ENCODE data around the gene ADIPOQ. TPM values are rescaled to one million over a fixed set of nuclear protein-coding genes. Genes with fewer than 3 reads are reported as not detected.
"Not testable (repeated sequence)": the region's sequence is repeated elsewhere in the genome, so short reads cannot be mapped to it uniquely, and the experiment has no call there.

ADIPOQ gene
- not detected for polyA plus RNA-seq (2012; ENCODE audit: low read depth, missing spikeins)

DNA sequence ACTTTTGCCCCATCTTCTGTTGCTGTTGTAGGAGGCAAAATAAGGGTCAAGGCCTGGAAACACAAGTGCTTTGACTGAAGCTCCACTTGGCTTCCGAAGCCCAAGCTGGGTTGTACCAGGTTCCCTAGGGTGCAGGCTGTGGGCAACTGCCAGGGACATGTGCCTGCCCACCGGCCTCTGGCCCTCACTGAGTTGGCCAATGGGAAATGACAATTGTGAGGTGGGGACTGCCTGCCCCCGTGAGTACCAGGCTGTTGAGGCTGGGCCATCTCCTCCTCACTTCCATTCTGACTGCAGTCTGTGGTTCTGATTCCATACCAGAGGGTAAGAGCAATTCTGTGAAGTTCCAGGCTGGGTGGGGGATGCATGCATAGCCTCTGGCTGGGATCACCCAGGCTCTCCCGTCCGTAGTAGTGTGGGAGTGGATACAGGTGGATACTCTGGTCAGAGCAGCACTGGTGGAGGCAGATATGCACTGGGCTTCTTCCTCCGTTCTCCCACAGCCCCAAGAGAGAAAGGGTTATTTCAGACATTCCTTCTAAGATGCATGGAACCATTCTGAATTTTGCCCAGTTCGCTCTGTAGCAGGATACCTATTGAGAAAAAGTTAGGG, at the start of gene ADIPOQ:
Gene ADIPOQ (plus strand): TSS at position 285 of the 613 bp plus-strand sequence. CDS start 10,349 bp downstream, outside the sequence.
- DNase-seq (ENCODE audit: insufficient read length, low spot score) (no peak), FAIRE-seq (no peak)
- TF ChIP-seq TAF1 (IDR thresholded peaks at IDR 0.05; ENCODE audit: low read depth, low read length) (no peak), PAX5 (IDR thresholded peaks at IDR 0.05; ENCODE audit: insufficient read depth, low read length, severe bottlenecking) (no peak), SPI1 (IDR thresholded peaks at IDR 0.05; ENCODE audit: low read depth, low read length) (no peak), POLR2AphosphoS5 (IDR thresholded peaks at IDR 0.05; ENCODE audit: low read depth, low read length) (no peak), POLR2A (IDR thresholded peaks at IDR 0.05; ENCODE audit: low read depth, low read length) (no peak), POU2F2 (IDR thresholded peaks at IDR 0.05; ENCODE audit: low read depth, low read length) (no peak)

DNA sequence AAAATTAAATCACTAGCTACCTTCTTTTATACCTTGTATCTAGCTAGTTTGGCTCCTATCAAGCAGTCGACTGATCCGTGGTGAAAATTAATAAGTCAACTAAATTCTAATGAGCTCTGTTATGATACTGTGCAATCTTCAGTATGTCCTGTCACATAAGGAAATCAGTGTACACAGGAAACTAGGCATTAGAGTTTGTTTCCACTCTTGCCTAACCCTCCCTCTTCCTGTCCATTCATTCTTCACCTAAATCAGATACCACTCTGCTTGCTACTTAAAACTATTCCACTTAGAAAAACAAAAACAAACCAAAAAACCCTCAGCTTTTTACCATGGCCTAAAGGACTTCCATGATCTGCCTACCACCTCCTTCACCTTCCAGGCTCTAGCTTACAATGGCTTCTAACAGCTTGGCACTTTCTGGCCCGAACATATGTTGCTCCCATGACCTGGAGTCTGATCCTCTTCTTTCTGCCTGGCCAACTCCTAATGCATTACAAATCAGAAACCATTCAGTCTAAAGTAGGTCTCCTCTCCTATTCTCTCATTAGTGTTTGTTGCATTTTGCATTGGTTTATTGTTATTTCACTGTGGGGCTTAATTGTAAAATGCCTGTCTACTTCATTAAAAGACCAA, 44.2 kb upstream of the ADIPOQ start:
- TF ChIP-seq TAF1 (IDR thresholded peaks at IDR 0.05; ENCODE audit: low read depth, low read length), result no peak
- TF ChIP-seq POU2F2 (IDR thresholded peaks at IDR 0.05; ENCODE audit: low read depth, low read length), result no peak
- no peak for TF ChIP-seq PAX5 (IDR thresholded peaks at IDR 0.05; ENCODE audit: insufficient read depth, low read length, severe bottlenecking)
- no peak for TF ChIP-seq POLR2AphosphoS5 (IDR thresholded peaks at IDR 0.05; ENCODE audit: low read depth, low read length)
- TF ChIP-seq POLR2A (IDR thresholded peaks at IDR 0.05; ENCODE audit: low read depth, low read length), result no peak
- FAIRE-seq, result peak; percentile 5

DNA sequence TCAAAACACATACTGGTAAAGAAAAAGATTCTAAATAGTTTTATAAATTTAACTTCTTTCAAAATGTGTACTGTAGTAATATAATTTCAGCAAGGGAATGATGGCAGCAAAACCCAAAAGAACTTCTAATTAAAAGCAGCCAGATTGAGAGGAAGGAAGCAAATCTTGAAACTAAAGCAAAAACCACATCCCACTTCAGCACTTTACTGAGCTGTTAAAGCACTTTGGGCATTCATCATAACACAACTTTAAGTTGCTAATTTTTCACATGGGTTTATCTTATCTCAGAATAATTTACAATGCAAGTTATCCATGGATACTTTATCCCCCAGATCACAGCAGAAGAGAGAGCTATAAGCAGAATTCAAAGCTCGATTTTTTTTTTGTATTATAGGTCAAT, 42.2 kb upstream of the ADIPOQ start:
- FAIRE-seq, result no peak
- TF ChIP-seq SPI1 (IDR thresholded peaks at IDR 0.05; ENCODE audit: low read depth, low read length) (no peak), TAF1 (IDR thresholded peaks at IDR 0.05; ENCODE audit: low read depth, low read length) (no peak)
- no peak for DNase-seq (ENCODE audit: insufficient read length, low spot score)

More for the DNA sequence above, 44.2 kb upstream of the ADIPOQ start:
- DNase-seq (ENCODE audit: insufficient read length, low spot score), result no peak

DNA sequence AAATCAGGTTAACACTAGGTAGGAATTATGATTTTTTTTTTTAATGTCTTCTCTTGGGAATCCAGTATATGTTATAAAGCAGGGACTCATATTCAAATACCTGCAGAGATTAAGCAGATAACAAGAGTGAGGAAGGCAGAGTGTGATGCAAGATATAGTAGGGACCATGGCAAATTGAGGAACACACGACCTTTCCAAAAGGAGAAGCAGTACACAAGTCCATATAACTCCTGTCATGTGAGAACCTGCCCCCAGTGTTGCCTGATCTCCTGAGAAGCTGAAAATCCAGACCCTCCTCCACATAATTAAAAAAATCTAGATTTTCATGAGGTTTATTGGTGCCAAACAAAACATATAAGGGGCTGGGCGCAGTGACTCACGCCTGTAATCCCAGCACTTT, 39.8 kb upstream of the ADIPOQ start:
- FAIRE-seq (no peak), DNase-seq (ENCODE audit: insufficient read length, low spot score) (no peak)
- TF ChIP-seq SPI1 (IDR thresholded peaks at IDR 0.05; ENCODE audit: low read depth, low read length) (no peak), TAF1 (IDR thresholded peaks at IDR 0.05; ENCODE audit: low read depth, low read length) (no peak), POLR2AphosphoS5 (IDR thresholded peaks at IDR 0.05; ENCODE audit: low read depth, low read length) (no peak), POLR2A (IDR thresholded peaks at IDR 0.05; ENCODE audit: low read depth, low read length) (no peak), PAX5 (IDR thresholded peaks at IDR 0.05; ENCODE audit: insufficient read depth, low read length, severe bottlenecking) (no peak), POU2F2 (IDR thresholded peaks at IDR 0.05; ENCODE audit: low read depth, low read length) (no peak)

DNA sequence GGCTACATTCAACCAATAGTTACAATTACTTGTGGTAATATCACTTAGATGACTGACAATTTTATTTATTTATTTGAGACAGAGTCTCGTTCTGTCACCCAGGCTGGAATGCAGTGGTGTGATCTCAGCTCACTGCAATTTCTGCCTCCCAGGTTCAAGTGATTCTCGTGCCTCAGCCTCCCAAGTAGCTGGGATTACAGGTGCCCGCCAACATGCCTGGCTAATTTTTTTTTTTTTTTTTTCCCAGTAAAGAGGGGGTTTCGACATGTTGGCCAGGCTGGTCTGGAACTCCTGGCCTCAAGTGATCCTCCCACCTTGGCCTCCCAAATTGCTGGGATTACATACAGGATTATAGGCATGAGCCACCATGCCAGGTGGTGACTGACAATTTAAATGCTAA, 39.1 kb upstream of the ADIPOQ start:
- FAIRE-seq, result not testable (repeated sequence)

DNA sequence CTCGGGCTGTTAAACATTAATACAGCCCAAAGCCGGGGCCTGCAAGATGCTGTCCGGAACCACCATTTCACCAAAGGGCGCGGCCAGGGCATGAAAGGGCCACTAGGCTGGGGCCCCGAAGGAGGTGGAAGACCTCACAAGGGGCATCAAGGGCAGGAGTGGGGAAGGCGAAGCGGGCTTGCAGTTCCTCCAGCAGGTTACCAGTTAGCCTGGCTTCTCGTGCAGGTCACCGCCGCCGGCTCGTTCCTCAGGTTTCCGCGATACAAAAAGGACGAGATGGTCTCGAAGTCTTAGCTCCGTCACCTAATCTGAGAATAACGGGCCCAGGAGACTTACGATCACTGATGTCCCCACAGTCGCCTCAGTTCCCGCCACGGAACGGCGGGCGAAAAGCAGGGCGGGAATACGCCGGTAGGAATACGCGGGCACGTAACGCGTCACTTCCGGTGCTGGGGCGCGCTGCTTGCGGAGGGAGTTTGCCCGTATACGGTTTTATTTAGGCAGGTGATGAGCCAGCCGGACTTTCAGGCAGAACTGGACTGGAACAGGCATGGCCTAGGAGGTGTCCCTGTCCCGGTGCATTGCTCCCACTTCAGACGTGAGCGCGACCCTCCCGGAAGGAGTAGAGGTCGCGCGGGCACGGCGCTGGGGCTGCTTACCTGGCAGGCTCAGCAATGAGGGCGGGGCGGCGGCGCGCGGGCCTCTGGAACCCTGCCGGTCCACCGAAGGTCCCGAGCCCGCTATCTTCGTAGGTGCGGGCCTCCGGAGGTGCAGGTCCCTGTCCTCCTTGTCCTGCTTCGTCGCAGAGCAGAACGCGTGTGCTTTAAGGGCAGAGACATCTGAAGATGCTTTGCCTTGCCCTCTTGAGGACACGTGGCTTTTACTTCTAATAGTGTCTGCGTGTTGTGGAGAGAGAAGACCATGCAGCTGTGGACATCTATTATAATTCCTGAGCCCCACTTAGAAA, 36.1 kb upstream of the ADIPOQ start, which contains the start of gene RFC4:
Gene RFC4 (minus strand): TSS at position 394 of the 967 bp plus-strand sequence. CDS start 1,769 bp downstream, outside the sequence.
- DNase-seq (ENCODE audit: insufficient read length, low spot score), result peak; percentile 60
- peak; percentile 96 for FAIRE-seq
- TF ChIP-seq POLR2A (IDR thresholded peaks at IDR 0.05; ENCODE audit: low read depth, low read length), result peak; percentile 72
- peak; percentile 18; the same call in 1 of the 2 replicates for TF ChIP-seq POU2F2 (IDR thresholded peaks at IDR 0.05; ENCODE audit: low read depth, low read length)
- peak; percentile 81 for TF ChIP-seq POLR2AphosphoS5 (IDR thresholded peaks at IDR 0.05; ENCODE audit: low read depth, low read length)
- no peak for TF ChIP-seq SPI1 (IDR thresholded peaks at IDR 0.05; ENCODE audit: low read depth, low read length)
- peak; percentile 49 for TF ChIP-seq TAF1 (IDR thresholded peaks at IDR 0.05; ENCODE audit: low read depth, low read length)

More for the DNA sequence above, 39.1 kb upstream of the ADIPOQ start:
- not testable (repeated sequence) for DNase-seq (ENCODE audit: insufficient read length, low spot score)

DNA sequence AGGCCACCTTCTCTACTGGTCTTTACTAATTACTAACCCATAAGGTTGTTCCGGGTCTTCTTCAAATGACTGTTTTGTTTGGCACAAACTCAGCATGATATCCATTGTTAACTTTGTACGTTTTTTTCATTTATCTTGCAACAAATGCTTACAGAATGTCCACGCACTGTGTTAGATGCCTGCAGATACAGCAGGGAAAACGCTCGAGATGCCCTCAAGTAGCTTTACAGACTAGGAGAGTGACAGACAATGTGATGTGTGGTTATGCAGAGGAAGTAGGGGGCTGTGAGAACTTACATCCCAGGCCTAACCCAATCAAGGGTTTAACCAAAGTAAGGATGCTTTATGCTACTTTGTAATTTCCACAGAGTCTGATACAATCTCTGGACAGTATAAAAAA, 35.3 kb upstream of the ADIPOQ start:
- no peak for FAIRE-seq
- TF ChIP-seq SPI1 (IDR thresholded peaks at IDR 0.05; ENCODE audit: low read depth, low read length) (peak; percentile 30; the same call in 1 of the 2 replicates), POLR2A (IDR thresholded peaks at IDR 0.05; ENCODE audit: low read depth, low read length) (no peak), PAX5 (IDR thresholded peaks at IDR 0.05; ENCODE audit: insufficient read depth, low read length, severe bottlenecking) (no peak)
- DNase-seq (ENCODE audit: insufficient read length, low spot score), result no peak

DNA sequence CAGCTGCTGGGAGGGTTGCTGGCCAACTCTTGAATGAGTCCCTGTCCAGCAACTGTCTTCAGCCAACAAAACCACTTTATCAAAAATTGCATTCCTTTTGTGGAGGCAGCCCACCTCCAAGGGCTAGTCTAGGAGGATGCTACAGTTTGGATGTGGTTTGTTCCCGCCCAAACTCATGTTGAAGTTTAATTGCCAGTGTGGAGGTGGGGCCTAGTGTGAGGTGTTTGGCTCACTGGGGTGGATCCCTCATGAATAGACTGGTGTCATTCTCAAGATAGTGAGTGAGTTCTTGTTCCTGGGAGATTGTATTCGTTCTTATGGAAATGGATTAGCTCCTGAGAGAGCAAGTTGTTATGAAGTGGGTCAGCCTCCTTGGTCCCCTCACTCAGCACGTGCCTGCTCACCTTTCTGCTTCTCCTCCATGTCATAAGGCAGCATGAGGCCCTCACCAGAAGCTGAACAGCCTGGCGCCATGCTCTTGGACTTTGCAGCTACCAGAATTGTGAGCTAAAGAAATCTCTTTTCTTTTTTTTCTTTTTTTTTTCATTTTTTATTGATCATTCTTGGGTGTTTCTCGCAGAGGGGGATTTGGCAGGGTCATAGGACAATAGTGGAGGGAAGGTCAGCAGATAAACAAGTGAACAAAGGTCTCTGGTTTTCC, 32.0 kb upstream of the ADIPOQ start:
- DNase-seq (ENCODE audit: insufficient read length, low spot score) (no peak), FAIRE-seq (no peak)
- TF ChIP-seq SPI1 (IDR thresholded peaks at IDR 0.05; ENCODE audit: low read depth, low read length) (no peak), POU2F2 (IDR thresholded peaks at IDR 0.05; ENCODE audit: low read depth, low read length) (no peak), POLR2A (IDR thresholded peaks at IDR 0.05; ENCODE audit: low read depth, low read length) (no peak), TAF1 (IDR thresholded peaks at IDR 0.05; ENCODE audit: low read depth, low read length) (no peak), PAX5 (IDR thresholded peaks at IDR 0.05; ENCODE audit: insufficient read depth, low read length, severe bottlenecking) (no peak), POLR2AphosphoS5 (IDR thresholded peaks at IDR 0.05; ENCODE audit: low read depth, low read length) (no peak)

DNA sequence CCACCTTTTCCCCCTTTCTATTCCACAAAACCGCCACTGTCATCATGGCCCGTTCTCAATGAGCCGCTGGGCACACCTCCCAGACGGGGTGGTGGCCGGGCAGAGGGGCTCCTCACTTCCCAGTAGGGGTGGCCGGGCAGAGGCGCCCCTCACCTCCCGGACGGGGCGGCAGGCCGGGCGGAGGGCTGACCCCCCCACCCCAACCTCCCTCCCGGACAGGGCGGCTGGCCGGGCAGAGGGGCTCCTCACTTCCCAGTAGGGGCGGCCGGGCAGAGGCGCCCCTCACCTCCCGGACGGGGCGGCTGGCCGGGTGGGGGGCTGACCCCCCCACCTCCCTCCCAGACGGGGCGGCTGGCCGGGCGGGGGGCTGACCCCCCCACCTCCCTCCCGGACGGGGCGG, 31.2 kb upstream of the ADIPOQ start:
- DNase-seq (ENCODE audit: insufficient read length, low spot score); FAIRE-seq: not testable (repeated sequence)

Data from GM12891 (cell line).